Hepatocyte (in vitro differentiated cells): ENCODE data around the gene TMEM272. TPM values are rescaled to one million over a fixed set of nuclear protein-coding genes. Genes with fewer than 3 reads are reported as not detected.

Source experiments
- DNase-seq: peaks from one replicate; pipeline ENCODE4 v3.0.0-alpha.2; 2016; ENCODE audit warnings: low spot score
- H2AFZ ChIP-seq: fragments of 200-600 bp; sonication (generic); 2 replicates; pipeline ENCODE4 v1.6.0; 2016; ENCODE audit warnings: antibody characterized with exemption, mild to moderate bottlenecking
- H3K27ac ChIP-seq: fragments of 200-600 bp; sonication (generic); 2 replicates; pipeline ENCODE4 v1.5.1; 2016; ENCODE audit warnings: mild to moderate bottlenecking
- H3K27me3 ChIP-seq: fragments of 200-600 bp; sonication (generic); 2 replicates; pipeline ENCODE4 v1.6.1; 2016
- H3K36me3 ChIP-seq: fragments of 200-600 bp; sonication (generic); replicated peaks from 2 replicates; pipeline ENCODE4 v1.5.1; 2016; ENCODE audit warnings: low read depth; ENCODE audit not compliant: insufficient read depth
- H3K4me1 ChIP-seq: fragments of 200-600 bp; sonication (generic); 2 replicates; pipeline ENCODE4 v1.5.1; 2016; ENCODE audit warnings: mild to moderate bottlenecking, moderate library complexity; ENCODE audit not compliant: insufficient read depth
- H3K4me2 ChIP-seq: fragments of 200-600 bp; sonication (generic); 2 replicates; pipeline ENCODE4 v1.6.0; 2016
- H3K4me3 ChIP-seq: fragments of 200-600 bp; sonication (generic); 2 replicates; pipeline ENCODE4 v1.5.1; 2016; ENCODE audit warnings: mild to moderate bottlenecking
- H3K79me2 ChIP-seq: fragments of 200-600 bp; sonication (generic); 2 replicates; pipeline ENCODE4 v1.6.0; 2017; ENCODE audit warnings: mild to moderate bottlenecking
- H3K9me2 ChIP-seq: fragments of 200-600 bp; sonication (generic); replicated peaks from 2 replicates; pipeline ENCODE4 v1.6.0; 2017; ENCODE audit warnings: mild to moderate bottlenecking; ENCODE audit not compliant: insufficient read depth
- H3K9me3 ChIP-seq: fragments of 200-600 bp; sonication (generic); 2 replicates; pipeline ENCODE4 v1.5.1; 2016; ENCODE audit warnings: low read depth, mild to moderate bottlenecking
- H4K20me1 ChIP-seq: fragments of 200-600 bp; sonication (generic); 2 replicates; pipeline ENCODE4 v1.6.0; 2016; ENCODE audit warnings: mild to moderate bottlenecking; ENCODE audit not compliant: insufficient read depth, poor library complexity, severe bottlenecking
- EZH2 ChIP-seq: fragments of 200-600 bp; sonication (generic); IDR thresholded peaks from 2 replicates; pipeline ENCODE4 v1.6.1; 2016; ENCODE audit warnings: antibody characterized with exemption, mild to moderate bottlenecking, borderline replicate concordance
- EZH2phosphoT487 ChIP-seq: fragments of 200-600 bp; sonication (generic); IDR thresholded peaks from one replicate; pipeline ENCODE4 v1.6.1; 2018; ENCODE audit warnings: antibody characterized with exemption, mild to moderate bottlenecking, low read depth, moderate library complexity; ENCODE audit not compliant: unreplicated experiment, severe bottlenecking
- WGBS: methylation state at CpG from one replicate; pipeline ENCODE4 v1.1.6; 2016; ENCODE audit warnings: low lambda C conversion rate; ENCODE audit errors: missing lambda C conversion rate; 5-methylcytosine and 5-hydroxymethylcytosine counted together
- polyA plus RNA-seq: library from polyadenylated mRNA; unstranded; fragments of >200 nt; fragmentation: Nextera tagmentation; extraction: Ambion mirVana; gene quantifications from 2 replicates; pipeline ENCODE4 v1.2.1, GENCODE V29; 2016
- total RNA-seq: library from RNA; depleted of rRNA; stranded (reverse); fragments of >200 nt; gene quantifications from 2 replicates; pipeline ENCODE4 v1.2.3, GENCODE V29; 2014
- TF ChIP-seq, protein P1 (sequence below): fragments of 200-600 bp; sonication (generic); IDR thresholded peaks from 2 replicates; pipeline ENCODE4 v1.5.1; 2016; ENCODE audit warnings: antibody characterized with exemption, mild to moderate bottlenecking; ENCODE audit not compliant: poor library complexity

TMEM272 gene
- total and polyA plus RNA-seq, 2 experiments from 2014 or later: 0.20 to 0.23 TPM

DNA sequence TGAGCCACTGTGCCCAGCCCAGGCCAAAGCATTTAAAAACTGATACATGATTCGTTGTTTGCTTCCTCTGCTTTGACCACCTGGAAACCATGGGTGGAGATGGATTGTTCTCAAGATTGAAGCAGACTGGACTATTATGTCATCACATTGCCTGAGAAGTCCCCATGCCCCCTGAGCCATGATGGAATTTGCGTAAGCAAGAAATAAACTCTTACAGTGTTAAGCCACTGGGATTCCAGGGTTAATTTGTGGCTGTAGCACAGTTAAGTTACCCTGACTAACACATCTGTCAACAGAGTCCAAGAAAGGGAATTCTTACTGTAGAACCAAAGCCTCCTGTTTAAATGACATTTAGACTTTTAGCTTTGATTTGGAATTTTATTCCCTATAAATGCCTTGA lies 21.6 kb downstream of the TMEM272 start:
- Histone ChIP-seq H3K79me2 (no peaks in the 10 kb centered on the region), H2AFZ (no peak overlapping the region), H3K4me1 (no peaks in the 10 kb centered on the region), H3K36me3 (no peaks in the 10 kb centered on the region), H3K27ac (no peak overlapping the region), H3K9me2 (no peaks in the 10 kb centered on the region), H3K4me3 (no peak overlapping the region), H4K20me1 (no peaks in the 10 kb centered on the region), H3K27me3 (no peaks in the 10 kb centered on the region), H3K4me2 (no peak overlapping the region), H3K9me3 (no peaks in the 10 kb centered on the region)
- 92% methylated on average over 2 of the region's 2 CpGs for WGBS
- TF ChIP-seq, protein P1, sequence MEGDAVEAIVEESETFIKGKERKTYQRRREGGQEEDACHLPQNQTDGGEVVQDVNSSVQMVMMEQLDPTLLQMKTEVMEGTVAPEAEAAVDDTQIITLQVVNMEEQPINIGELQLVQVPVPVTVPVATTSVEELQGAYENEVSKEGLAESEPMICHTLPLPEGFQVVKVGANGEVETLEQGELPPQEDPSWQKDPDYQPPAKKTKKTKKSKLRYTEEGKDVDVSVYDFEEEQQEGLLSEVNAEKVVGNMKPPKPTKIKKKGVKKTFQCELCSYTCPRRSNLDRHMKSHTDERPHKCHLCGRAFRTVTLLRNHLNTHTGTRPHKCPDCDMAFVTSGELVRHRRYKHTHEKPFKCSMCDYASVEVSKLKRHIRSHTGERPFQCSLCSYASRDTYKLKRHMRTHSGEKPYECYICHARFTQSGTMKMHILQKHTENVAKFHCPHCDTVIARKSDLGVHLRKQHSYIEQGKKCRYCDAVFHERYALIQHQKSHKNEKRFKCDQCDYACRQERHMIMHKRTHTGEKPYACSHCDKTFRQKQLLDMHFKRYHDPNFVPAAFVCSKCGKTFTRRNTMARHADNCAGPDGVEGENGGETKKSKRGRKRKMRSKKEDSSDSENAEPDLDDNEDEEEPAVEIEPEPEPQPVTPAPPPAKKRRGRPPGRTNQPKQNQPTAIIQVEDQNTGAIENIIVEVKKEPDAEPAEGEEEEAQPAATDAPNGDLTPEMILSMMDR: no peak
- TF ChIP-seq EZH2 (no peak), EZH2phosphoT487 (no peak)
- no peak for DNase-seq

- Histone ChIP-seq H3K4me2 (no peak overlapping the region), H3K4me3 (no peak overlapping the region), H3K36me3 (no peaks in the 10 kb centered on the region), H2AFZ (no peak overlapping the region), H3K79me2 (no peaks in the 10 kb centered on the region), H3K9me2 (no peaks in the 10 kb centered on the region), H3K4me1 (no peaks in the 10 kb centered on the region), H3K27me3 (no peaks in the 10 kb centered on the region), H3K27ac (no peak overlapping the region), H3K9me3 (no peaks in the 10 kb centered on the region), H4K20me1 (no peaks in the 10 kb centered on the region)
- 94% methylated on average over 13 of the region's 13 CpGs for WGBS
- TF ChIP-seq EZH2phosphoT487: no peak
- TF ChIP-seq, protein P1: no peak
- TF ChIP-seq EZH2: no peak
- DNase-seq: no peak
Observed at GRCh38 chr13:51822106-51822815, 22.7 kb downstream of the TMEM272 start.

DNA sequence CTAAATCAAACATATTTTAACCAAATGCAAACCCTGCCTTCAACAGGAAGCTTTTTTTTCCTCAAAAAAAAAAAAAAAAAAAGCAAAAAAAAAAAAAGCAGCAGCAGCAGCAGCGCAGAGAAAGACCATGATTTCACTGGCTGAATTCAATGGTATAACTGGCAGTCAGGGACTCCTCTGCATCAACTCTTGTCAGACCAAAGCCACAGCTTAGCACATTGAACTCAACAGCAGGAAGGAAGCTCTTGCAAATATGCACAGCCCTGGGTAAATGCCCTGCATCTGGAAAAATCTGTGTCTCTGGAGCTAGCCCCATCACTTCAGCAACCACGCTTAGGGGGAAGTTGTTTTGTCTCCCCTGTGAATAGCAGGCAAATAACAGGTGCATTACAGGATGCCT lies 23.4 kb downstream of the TMEM272 start:
- WGBS: 86% methylated on average over 2 of the region's 2 CpGs
- no peak overlapping the region for H2AFZ ChIP-seq

More for the DNA sequence above, 23.4 kb downstream of the TMEM272 start:
- Histone ChIP-seq H3K27ac (no peak overlapping the region), H3K4me1 (no peaks in the 10 kb centered on the region), H3K9me2 (no peaks in the 10 kb centered on the region), H3K36me3 (no peaks in the 10 kb centered on the region), H3K9me3 (no peaks in the 10 kb centered on the region), H3K79me2 (no peaks in the 10 kb centered on the region), H4K20me1 (no peaks in the 10 kb centered on the region), H3K4me2 (no peak overlapping the region), H3K27me3 (no peaks in the 10 kb centered on the region), H3K4me3 (no peak overlapping the region)
- no peak for TF ChIP-seq EZH2
- TF ChIP-seq, protein P1: no peak
- TF ChIP-seq EZH2phosphoT487: no peak
- no peak for DNase-seq
